ENCODE measurements around the gene AP1M2.

The AP1M2 gene

DNA sequence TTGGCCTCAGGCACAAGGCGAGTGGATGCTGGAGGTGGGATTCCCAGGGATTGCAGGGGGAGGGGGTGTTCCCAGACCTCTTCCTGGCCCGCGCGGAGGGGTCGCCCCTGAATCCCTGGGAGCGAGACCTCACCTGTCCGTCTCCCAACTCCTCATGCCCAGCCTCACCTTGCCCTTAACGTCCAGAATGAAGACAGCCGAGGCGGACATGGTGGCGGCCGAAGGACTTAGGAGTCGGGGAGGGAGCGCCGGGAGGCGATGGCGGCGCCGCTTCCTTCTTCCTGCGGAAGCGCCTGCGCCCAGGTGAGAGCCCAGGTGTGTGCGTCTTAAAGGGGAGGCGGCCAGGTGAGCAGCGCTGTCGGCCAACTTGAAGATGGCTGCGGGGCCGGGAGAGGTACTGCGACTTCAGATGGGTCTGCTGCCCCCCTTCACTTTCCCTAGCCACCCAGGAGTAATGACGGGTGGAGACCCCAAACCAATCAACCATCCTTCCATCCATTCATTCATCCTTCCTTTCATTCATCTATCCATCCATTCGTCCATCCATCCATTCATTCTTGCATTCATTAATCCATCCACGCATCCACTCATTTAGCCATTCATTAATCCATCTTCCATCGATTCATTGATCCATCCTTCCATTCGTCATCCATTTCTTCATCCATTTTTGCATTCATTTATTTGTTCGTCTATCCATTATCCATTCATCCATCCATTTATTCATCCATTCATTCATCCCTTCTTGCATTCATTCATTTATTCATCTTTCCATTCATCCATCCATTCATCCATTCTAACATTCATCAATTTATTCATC is at the start of gene AP1M2:
Gene AP1M2 (minus strand): TSS at position 291 of the 817 bp plus-strand sequence. CDS start 81 bp downstream, at position 210.
- DNase-seq (ENCODE audit: low spot score), result no peak

DNA sequence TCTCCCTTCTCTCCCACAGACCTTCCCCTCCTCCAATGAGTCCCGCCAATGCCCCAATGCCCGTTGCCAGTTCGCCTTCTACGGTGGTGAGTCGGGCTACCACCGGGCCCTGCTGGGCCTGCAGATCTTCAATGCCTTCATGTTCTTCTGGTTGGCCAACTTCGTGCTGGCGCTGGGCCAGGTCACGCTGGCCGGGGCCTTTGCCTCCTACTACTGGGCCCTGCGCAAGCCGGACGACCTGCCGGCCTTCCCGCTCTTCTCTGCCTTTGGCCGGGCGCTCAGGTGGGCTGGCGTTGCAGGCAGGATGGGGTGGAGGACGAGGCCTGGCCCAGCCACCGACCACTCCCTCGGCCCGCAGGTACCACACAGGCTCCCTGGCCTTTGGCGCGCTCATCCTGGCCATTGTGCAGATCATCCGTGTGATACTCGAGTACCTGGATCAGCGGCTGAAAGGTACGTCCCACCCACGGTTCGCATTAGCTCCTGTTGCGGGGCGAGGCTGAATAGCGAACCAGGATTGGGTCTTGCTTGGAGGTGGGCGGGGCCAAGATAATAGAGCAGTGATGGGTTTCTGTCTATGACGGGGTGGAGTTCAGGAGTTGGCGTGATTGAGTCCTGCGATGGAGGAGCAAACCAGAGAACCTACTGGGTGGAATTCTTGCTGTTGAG is 49.3 kb upstream of the AP1M2 start:
- no peak for DNase-seq (ENCODE audit: low spot score)

- DNase-seq (ENCODE audit: low spot score), result no peak
Measured at GRCh38 chr19:10634963-10635362, 47.9 kb upstream of the AP1M2 start.

DNA sequence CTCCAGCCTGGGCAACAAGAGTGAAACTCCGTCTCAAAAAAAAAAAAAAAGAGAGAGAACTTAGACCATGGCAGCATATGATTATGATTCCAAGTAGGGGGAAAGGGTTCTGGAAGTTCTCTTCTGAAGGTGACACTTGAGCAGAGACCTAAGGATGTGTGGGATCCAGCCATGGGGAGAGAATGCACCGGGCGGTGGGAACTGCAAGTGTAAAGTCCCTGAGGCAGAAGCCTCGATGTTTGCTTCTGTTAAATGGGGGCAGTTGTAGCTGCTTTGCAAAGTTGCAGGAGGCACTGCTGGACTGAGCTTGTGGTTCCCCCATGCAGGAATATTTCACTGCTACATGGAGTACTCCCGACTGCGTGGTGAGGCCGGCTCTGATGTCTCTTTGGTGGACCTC is 47.3 kb upstream of the AP1M2 start:
- no peak for DNase-seq (ENCODE audit: low spot score)

DNA sequence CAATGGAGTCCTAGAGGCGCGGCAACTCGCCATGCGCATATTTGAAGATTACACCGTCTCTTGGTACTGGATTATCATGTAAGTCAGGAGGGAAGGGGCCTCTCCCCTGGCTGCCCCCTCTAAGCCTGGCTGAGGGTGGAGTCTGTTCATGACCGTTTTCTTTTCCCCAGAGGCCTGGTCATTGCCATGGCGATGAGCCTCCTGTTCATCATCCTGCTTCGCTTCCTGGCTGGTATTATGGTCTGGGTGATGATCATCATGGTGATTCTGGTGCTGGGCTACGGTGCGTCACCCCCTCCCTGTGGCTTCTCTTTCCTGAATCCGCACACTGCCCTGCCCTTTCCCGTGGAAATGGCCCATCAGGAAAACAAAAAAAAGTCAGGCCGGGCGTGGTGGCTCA is 44.8 kb upstream of the AP1M2 start:
- DNase-seq (ENCODE audit: low spot score), result no peak

DNA sequence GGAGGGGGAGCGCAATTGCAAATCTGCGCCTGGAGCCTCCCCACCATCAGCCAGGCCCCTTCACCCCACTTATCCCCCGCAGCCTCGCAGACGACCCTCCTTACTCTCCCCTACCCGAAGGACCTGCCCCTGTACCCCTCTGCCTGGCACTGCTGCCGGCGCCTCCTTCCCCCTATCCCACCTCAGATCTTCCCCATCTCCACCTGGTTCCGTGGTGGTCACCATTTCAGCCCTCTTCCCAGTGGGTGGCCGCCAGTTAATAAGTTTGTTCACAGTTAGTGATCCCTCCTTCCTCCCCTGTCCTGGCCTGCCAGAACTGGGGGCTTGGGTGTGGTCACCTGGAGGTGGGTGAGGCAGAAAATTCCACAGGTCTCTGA is 38.6 kb upstream of the AP1M2 start:
- DNase-seq (ENCODE audit: low spot score), result no peak

GRCh38 chr19:10625003-10625761 is 38.1 kb upstream of the AP1M2 start, which contains the start of gene SLC44A2:
SLC44A2 (plus strand) TSS chr19:10625553; CDS start chr19:10625634, 81 bp downstream.
- no peak for DNase-seq (ENCODE audit: low spot score)

DNA sequence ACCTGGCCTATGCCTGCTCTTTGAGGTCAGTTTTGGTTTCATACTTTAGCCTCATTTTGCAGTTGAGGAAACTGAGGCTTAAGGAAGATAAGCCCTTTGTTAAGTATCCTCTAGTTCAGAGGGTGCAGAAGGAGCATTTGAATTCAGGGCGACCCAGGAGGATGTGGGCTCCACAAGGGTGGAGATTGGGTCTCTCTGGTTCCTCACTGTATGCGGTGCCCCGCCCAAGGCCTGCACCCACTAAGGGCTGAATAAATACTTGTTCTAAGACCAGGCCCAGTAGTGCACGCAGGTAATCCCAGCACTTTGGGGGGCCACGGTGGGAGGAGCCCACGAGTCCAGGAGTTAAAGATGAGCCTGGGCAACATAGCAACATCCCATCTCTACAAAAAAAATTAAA is 37.5 kb upstream of the AP1M2 start:
- no peak for DNase-seq (ENCODE audit: low spot score)

DNA sequence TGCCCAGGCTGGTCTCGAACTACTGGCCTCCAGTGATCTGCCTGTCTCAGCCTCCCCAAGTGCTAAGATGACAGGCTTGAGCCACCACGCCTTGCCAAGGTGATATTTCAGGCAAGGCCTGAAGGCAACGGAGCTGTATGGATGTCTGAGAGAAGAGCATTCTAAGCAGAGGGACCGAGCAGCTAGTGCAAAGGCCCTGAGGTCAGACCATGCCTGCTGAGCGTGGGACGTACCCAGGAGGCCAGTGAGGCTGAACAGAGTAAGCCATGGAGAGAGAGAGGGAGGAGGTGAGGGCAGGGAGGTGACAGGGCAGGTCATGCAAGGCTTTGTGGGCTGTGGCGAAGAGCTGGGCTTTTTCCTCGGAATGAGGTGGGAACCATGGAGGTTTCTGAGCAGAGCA is 34.9 kb upstream of the AP1M2 start:
- no peak for DNase-seq (ENCODE audit: low spot score)

DNA sequence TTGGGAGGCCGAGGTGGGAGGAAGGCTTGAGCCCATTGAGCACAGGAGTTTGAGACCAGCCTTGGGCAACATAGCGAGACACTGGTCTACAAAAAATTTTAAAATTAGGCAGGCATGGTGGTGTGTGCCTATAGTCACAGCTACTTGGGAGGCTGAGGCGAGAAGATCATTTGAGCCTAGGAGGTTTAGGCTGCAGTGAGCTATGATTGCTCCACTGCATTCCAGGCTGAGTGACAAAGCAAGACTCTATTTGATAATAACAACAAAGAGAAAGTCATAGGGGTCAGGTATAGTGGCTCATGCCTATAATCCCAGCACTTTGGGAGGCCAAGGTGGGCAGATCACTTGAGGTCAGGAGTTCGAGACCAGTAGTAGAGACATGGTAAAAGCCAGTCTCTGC is 33.7 kb upstream of the AP1M2 start:
- no peak for DNase-seq (ENCODE audit: low spot score)

DNA sequence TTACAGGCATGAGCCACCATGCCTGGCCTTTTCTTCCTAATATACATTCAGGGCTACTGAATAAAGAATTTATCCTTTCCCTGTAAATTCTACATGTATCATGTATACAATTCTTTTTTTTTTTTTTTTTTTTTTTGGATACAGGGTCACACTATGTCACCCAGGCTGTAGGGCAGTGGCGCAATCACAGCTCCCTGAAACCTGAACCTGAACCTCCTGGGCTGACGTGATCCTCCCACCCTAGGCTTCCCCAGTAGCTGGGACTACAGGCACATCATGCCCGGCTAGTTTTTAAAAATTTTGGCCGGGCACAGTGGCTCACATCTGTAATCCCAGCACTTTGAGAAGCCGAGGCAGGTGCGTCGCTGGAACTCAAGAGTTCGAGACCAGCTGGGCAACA is 31.7 kb upstream of the AP1M2 start:
- DNase-seq (ENCODE audit: low spot score), result no peak

- no peak for DNase-seq (ENCODE audit: low spot score)
Measured at GRCh38 chr19:10617409-10618121, 30.5 kb upstream of the AP1M2 start.

- no peak for DNase-seq (ENCODE audit: low spot score)
Measured at GRCh38 chr19:10615429-10616023, 28.4 kb upstream of the AP1M2 start.

GRCh38 chr19:10612499-10613119 is 25.5 kb upstream of the AP1M2 start:
- peak; percentile 20 for DNase-seq (ENCODE audit: low spot score)

DNA sequence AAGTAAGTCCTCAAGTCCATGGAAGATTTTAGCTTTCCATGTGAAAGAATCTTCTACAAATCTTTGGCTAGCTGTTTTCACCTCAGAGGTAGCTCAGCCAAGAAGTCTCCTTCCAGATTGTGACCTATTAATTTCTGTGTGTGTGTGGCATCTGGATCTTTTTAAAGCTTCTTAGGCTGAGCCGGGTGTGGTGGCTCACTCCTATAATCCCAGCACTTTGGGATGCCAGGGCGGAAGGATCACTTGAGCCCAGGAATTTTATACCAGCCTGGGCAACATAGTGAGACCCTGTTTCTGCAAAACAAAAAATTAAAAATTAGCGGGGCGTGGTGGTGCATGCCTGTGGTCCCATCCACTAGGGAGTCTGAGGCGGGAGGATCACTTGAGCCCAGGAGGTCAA is 24.8 kb upstream of the AP1M2 start:
- DNase-seq (ENCODE audit: low spot score), result no peak

- no peak for DNase-seq (ENCODE audit: low spot score)
Measured at GRCh38 chr19:10604460-10604980, 17.4 kb upstream of the AP1M2 start.

DNA sequence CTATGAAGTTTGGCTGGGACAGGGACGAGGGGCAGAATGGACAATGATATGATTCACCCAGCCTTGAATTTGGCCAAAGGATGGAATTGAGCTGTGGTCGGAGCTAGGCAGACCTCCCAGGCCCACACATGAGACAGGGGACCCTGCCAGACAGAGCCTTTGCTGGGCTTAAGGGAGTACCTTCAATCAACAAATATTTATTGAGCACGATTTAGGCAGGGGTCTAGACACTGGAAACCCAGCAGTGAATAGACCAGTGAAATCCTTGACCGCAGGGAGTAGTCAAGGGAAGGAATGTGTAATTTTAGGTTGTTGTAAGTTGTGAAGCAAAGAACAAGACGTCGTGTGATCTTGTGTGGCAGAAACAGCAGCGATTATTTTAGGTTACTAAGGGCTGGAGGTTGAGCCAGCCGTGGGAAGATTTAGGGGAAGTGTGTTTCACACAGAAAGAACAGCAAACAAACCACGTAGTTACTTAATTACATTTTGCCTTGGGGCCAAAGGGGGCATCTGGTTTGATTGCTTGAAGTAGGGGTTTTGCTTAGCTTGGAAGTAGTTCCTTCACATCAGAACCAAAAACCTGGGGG is 16.9 kb upstream of the AP1M2 start:
- no peak for DNase-seq (ENCODE audit: low spot score)

DNA sequence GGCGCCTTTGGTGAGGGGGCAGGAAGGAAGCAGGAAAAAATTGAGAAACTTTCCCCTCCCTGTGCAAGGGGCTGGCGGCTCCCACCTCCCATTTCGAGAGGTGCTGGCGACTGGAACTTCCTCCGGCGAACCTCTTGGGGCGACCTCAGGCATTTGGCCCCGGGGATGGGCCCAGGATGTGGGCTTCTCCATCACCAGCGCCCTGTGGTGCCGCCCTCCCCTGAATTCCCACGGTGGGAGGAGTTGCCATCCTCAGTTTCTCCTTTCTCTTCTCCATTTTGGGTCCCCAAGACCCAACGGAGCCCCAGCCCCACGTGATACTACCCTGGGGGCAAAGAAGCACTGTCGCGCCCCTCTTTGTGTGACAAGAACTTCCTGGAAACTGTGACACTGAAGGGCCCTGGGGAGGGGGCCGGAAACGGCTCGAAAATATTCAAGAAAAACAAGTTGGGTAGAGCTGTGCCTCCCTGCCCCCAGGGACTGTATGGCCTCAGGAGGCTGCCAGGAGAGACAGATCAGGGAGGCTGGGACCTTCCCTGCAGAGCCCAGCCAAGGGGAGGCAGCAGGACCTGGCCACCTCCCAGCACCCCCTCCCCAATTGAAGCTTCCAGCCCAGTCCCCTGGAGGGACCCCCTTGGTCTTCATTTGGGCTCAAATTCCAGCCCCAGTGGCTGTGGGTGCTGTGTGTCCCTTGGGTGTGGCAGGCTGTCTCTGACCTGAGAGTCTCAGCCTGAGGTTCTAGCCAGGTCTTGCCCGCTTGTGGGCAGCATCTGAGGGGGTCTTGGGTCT is 16.2 kb upstream of the AP1M2 start:
- DNase-seq (ENCODE audit: low spot score), result no peak

DNA sequence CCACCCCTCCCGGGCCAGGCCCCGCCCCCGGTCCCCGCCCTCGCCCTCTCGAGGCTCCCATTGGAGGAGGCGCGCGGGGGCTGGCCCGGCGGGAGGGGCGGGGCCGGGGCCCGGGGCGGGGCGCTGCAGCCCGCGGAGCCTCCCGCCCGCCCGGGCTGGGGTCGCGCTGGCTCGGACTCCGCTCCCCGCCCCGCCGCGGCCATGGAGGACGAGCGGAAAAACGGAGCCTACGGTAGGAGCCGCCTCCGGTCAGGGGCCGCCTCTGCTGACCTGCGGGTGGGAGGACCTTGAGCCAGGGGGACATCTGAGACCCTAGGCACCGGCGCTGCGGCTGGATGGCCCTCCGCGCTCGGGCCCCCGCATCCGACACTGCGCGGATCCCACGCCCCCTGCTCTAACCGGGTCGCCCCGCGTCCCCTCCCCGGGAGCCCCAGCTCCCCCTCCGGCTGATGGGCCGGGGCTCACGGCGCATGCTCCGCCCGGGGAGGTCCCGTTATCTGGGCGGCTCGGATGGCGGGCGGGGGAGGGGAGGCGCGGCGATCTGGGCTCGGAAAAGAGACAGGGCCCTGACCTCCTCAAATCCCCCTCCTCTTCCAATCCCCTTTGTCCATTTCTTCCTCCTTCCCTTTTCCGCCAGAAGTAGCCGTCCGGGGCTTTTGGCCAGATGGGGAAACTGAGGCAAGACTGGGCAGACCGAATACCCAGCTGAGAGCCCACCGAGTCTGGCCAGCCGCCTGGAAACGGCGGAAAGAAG is 15.4 kb upstream of the AP1M2 start:
- DNase-seq (ENCODE audit: low spot score), result peak; percentile 75
